ENCODE measurements around the gene HSPA12A. TPM values are rescaled to one million over a fixed set of nuclear protein-coding genes. Genes with fewer than 3 reads are reported as not detected.

HSPA12A gene
- total and polyA plus RNA-seq, 7 experiments from 2014 or later = 0.06 to 0.07 TPM; not detected in 5

- peak overlapping the region in 1 of 9 donors; percentile 38 for H3K27ac Mint-ChIP-seq
- no peaks in the 10 kb centered on the region for H3K36me3 Mint-ChIP-seq
- Histone ChIP-seq H3K36me3 (ENCODE audit: control insufficient read depth in 2 of 3, insufficient read depth in 3 of 3, low read length in 3 of 3) (no peaks in the 10 kb centered on the region), H3K4me1 (ENCODE audit: control insufficient read depth in 2 of 2, insufficient read depth in 2 of 2, low read length in 2 of 2) (no peaks in the 10 kb centered on the region), H3K4me3 (ENCODE audit: low read length) (no peak overlapping the region), H3K9me3 (ENCODE audit: control insufficient read depth in 2 of 3, low read length in 3 of 3) (no peaks in the 10 kb centered on the region), H3K27ac (ENCODE audit: low read depth, low read length) (no peak overlapping the region), H3K27me3 (ENCODE audit: control insufficient read depth in 2 of 2, insufficient read depth in 2 of 2, low read length in 2 of 2) (no peaks in the 10 kb centered on the region)
- ChIA-PET CTCF (no interaction called here), POLR2A (interaction anchor here (0.6 kb wide), 1 partner anchor 1783 kb away, joined by 3 read pairs; no protein-coding TSS in a partner anchor)
- ATAC-seq (no peak), DNase-seq (no peak)
- peaks cover 0 to 9% (median 2%) of the 10 kb centered on the region in 11 donors for H3K9me3 Mint-ChIP-seq
- no peak overlapping the region for H3K4me3 Mint-ChIP-seq
- peaks cover 0 to 8% (median 0%) of the 10 kb centered on the region in 7 donors for H3K4me1 Mint-ChIP-seq
- intact Hi-C loops (cut with micrococcal nuclease) = loop anchor here in 1 of 2 donors (5.0 kb wide), 1 partner anchor 244 kb away; no protein-coding TSS in a partner anchor
- H3K27me3 Mint-ChIP-seq = peaks cover 26 to 79% (median 64%) of the 10 kb centered on the region in 5 donors
Measured at GRCh38 chr10:116766241-116766827, 24.0 kb upstream of the HSPA12A start.

GRCh38 chr10:116765648-116766081 is 23.3 kb upstream of the HSPA12A start:
- H3K4me3 ChIP-seq (ENCODE audit: low read length) = no peak overlapping the region
- POLR2A ChIA-PET = no interaction called here
- H3K36me3 ChIP-seq (ENCODE audit: control insufficient read depth in 2 of 3, insufficient read depth in 3 of 3, low read length in 3 of 3) = no peaks in the 10 kb centered on the region
- ATAC-seq (no peak), DNase-seq (peak in 5 of 9 donors; percentile 25 to 33 (median 30))
- H3K4me1 ChIP-seq (ENCODE audit: control insufficient read depth in 2 of 2, insufficient read depth in 2 of 2, low read length in 2 of 2) = no peaks in the 10 kb centered on the region
- H3K9me3 ChIP-seq (ENCODE audit: control insufficient read depth in 2 of 3, low read length in 3 of 3) = no peaks in the 10 kb centered on the region
- H3K27me3 Mint-ChIP-seq = peaks cover 26 to 83% (median 67%) of the 10 kb centered on the region in 5 donors
- peaks cover 0 to 1% (median 0%) of the 10 kb centered on the region in 5 donors for H3K36me3 Mint-ChIP-seq
- no peak overlapping the region for H3K27ac ChIP-seq (ENCODE audit: low read depth, low read length)
- CTCF ChIA-PET = no interaction called here
- intact Hi-C loops (cut with micrococcal nuclease) = loop anchor here (1.0 to 5.0 kb wide), 2 partner anchors 83 to 243 kb away; no protein-coding TSS in a partner anchor
- H3K27me3 ChIP-seq (ENCODE audit: control insufficient read depth in 2 of 2, insufficient read depth in 2 of 2, low read length in 2 of 2) = no peaks in the 10 kb centered on the region
- peaks cover 0 to 8% (median 0%) of the 10 kb centered on the region in 7 donors for H3K4me1 Mint-ChIP-seq
- no peak overlapping the region for H3K4me3 Mint-ChIP-seq
- H3K27ac Mint-ChIP-seq = peak overlapping the region in 1 of 9 donors; percentile 38
- H3K9me3 Mint-ChIP-seq = peaks cover 0 to 12% (median 3%) of the 10 kb centered on the region in 11 donors

- intact Hi-C loops (cut with micrococcal nuclease) = loop anchor here (1.0 to 5.0 kb wide), 2 partner anchors 83 to 243 kb away; no protein-coding TSS in a partner anchor
- no peaks in the 10 kb centered on the region for H3K36me3 ChIP-seq (ENCODE audit: control insufficient read depth in 2 of 3, insufficient read depth in 3 of 3, low read length in 3 of 3)
- no peak for ATAC-seq
- Mint-ChIP-seq H3K36me3 (peaks cover 0 to 5% (median 0%) of the 10 kb centered on the region in 5 donors), H3K9me3 (peaks cover 0 to 19% (median 4%) of the 10 kb centered on the region in 11 donors), H3K4me1 (peaks cover 0 to 6% (median 0%) of the 10 kb centered on the region in 7 donors), H3K4me3 (no peak overlapping the region), H3K27me3 (peaks cover 27 to 83% (median 64%) of the 10 kb centered on the region in 5 donors), H3K27ac (no peak overlapping the region)
- no peaks in the 10 kb centered on the region for H3K4me1 ChIP-seq (ENCODE audit: control insufficient read depth in 2 of 2, insufficient read depth in 2 of 2, low read length in 2 of 2)
- no peak for DNase-seq
- H3K27ac ChIP-seq (ENCODE audit: low read depth, low read length) = no peak overlapping the region
- CTCF ChIA-PET = no interaction called here
- H3K27me3 ChIP-seq (ENCODE audit: control insufficient read depth in 2 of 2, insufficient read depth in 2 of 2, low read length in 2 of 2) = no peaks in the 10 kb centered on the region
- H3K4me3 ChIP-seq (ENCODE audit: low read length) = no peak overlapping the region
- POLR2A ChIA-PET = no interaction called here
- no peaks in the 10 kb centered on the region for H3K9me3 ChIP-seq (ENCODE audit: control insufficient read depth in 2 of 3, low read length in 3 of 3)
Measured at GRCh38 chr10:116764979-116765378, 22.6 kb upstream of the HSPA12A start.

GRCh38 chr10:116763440-116763839 is 21.1 kb upstream of the HSPA12A start:
- Histone ChIP-seq H3K4me3 (ENCODE audit: low read length) (no peak overlapping the region), H3K9me3 (ENCODE audit: control insufficient read depth in 2 of 3, low read length in 3 of 3) (no peaks in the 10 kb centered on the region), H3K27ac (ENCODE audit: low read depth, low read length) (no peak overlapping the region), H3K36me3 (ENCODE audit: control insufficient read depth in 2 of 3, insufficient read depth in 3 of 3, low read length in 3 of 3) (no peaks in the 10 kb centered on the region), H3K4me1 (ENCODE audit: control insufficient read depth in 2 of 2, insufficient read depth in 2 of 2, low read length in 2 of 2) (no peaks in the 10 kb centered on the region), H3K27me3 (ENCODE audit: control insufficient read depth in 2 of 2, insufficient read depth in 2 of 2, low read length in 2 of 2) (no peaks in the 10 kb centered on the region)
- H3K27me3 Mint-ChIP-seq = peaks cover 31 to 70% (median 51%) of the 10 kb centered on the region in 5 donors
- ChIA-PET POLR2A (no interaction called here), CTCF (no interaction called here)
- ATAC-seq (no peak), DNase-seq (no peak)
- no peak overlapping the region for H3K27ac Mint-ChIP-seq
- peaks cover 0 to 10% (median 0%) of the 10 kb centered on the region in 5 donors for H3K36me3 Mint-ChIP-seq
- H3K9me3 Mint-ChIP-seq = peaks cover 0 to 29% (median 8%) of the 10 kb centered on the region in 11 donors
- H3K4me1 Mint-ChIP-seq = no peaks in the 10 kb centered on the region
- H3K4me3 Mint-ChIP-seq = no peak overlapping the region
- intact Hi-C loops (cut with micrococcal nuclease) = no loop called here

- no peaks in the 10 kb centered on the region for H3K27me3 ChIP-seq (ENCODE audit: control insufficient read depth in 2 of 2, insufficient read depth in 2 of 2, low read length in 2 of 2)
- no peak overlapping the region for H3K4me3 ChIP-seq (ENCODE audit: low read length)
- H3K9me3 ChIP-seq (ENCODE audit: control insufficient read depth in 2 of 3, low read length in 3 of 3) = no peaks in the 10 kb centered on the region
- ChIA-PET POLR2A (no interaction called here), CTCF (no interaction called here)
- Mint-ChIP-seq H3K27ac (no peak overlapping the region), H3K9me3 (peaks cover 0 to 29% (median 8%) of the 10 kb centered on the region in 11 donors), H3K4me3 (no peak overlapping the region), H3K27me3 (peaks cover 31 to 63% (median 47%) of the 10 kb centered on the region in 5 donors), H3K36me3 (peaks cover 0 to 10% (median 0%) of the 10 kb centered on the region in 5 donors), H3K4me1 (no peaks in the 10 kb centered on the region)
- intact Hi-C loops (cut with micrococcal nuclease) = no loop called here
- DNase-seq = no peak
- H3K27ac ChIP-seq (ENCODE audit: low read depth, low read length) = no peak overlapping the region
- H3K36me3 ChIP-seq (ENCODE audit: control insufficient read depth in 2 of 3, insufficient read depth in 3 of 3, low read length in 3 of 3) = no peaks in the 10 kb centered on the region
- no peaks in the 10 kb centered on the region for H3K4me1 ChIP-seq (ENCODE audit: control insufficient read depth in 2 of 2, insufficient read depth in 2 of 2, low read length in 2 of 2)
- no peak for ATAC-seq
Measured at GRCh38 chr10:116761883-116762282, 19.5 kb upstream of the HSPA12A start.

GRCh38 chr10:116760919-116761318 is 18.6 kb upstream of the HSPA12A start:
- no peaks in the 10 kb centered on the region for H3K36me3 ChIP-seq (ENCODE audit: control insufficient read depth in 2 of 3, insufficient read depth in 3 of 3, low read length in 3 of 3)
- H3K4me3 ChIP-seq (ENCODE audit: low read length) = no peak overlapping the region
- intact Hi-C loops (cut with micrococcal nuclease) = no loop called here
- Mint-ChIP-seq H3K27me3 (peaks cover 27 to 64% (median 45%) of the 10 kb centered on the region in 5 donors), H3K4me1 (no peaks in the 10 kb centered on the region), H3K9me3 (peaks cover 0 to 29% (median 8%) of the 10 kb centered on the region in 11 donors), H3K4me3 (no peak overlapping the region), H3K27ac (no peak overlapping the region), H3K36me3 (peaks cover 0 to 10% (median 0%) of the 10 kb centered on the region in 5 donors)
- H3K27ac ChIP-seq (ENCODE audit: low read depth, low read length) = no peak overlapping the region
- no peaks in the 10 kb centered on the region for H3K4me1 ChIP-seq (ENCODE audit: control insufficient read depth in 2 of 2, insufficient read depth in 2 of 2, low read length in 2 of 2)
- ChIA-PET CTCF (interaction anchor here (0.6 kb wide), 1 partner anchor 28 kb away, joined by 3 read pairs; no protein-coding TSS in a partner anchor), POLR2A (no interaction called here)
- ATAC-seq (no peak), DNase-seq (no peak)
- no peaks in the 10 kb centered on the region for H3K9me3 ChIP-seq (ENCODE audit: control insufficient read depth in 2 of 3, low read length in 3 of 3)
- no peaks in the 10 kb centered on the region for H3K27me3 ChIP-seq (ENCODE audit: control insufficient read depth in 2 of 2, insufficient read depth in 2 of 2, low read length in 2 of 2)

Data from naive thymus-derived CD4-positive, alpha-beta T cell (primary cell).